ENCODE results near the gene CPM.

The CPM gene

DNA sequence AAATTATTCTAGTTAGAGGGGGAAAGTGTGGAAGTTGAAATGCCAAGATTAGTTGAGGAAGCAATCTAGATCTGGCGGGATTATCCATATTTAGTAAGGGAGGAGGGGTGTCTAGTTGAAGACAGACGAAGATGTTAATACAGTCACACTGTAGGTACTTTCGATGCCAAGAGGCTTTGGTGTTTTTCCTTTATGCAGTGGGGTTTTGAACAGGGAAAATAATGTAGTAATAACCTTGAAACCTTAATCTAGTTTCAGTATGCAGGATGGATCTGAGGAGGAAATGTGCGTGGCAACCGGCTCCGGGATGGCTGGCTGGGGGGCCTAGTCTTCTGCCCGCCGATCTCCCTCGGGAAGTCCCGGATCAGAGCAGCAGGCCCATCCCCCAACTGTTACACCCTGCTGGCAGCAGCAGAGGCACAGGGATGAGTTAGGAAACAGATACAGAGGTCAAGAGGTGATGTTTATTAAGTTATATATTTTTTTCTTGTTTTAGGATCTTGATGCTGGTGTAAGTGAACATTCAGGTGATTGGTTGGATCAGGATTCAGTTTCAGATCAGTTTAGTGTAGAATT, 97.5 kb downstream of the CPM start:
- H3K27ac ChIP-seq (replicated peaks) = no peak overlapping the region
- DNase-seq (ENCODE audit: low read depth in 1 of 2, low spot score in 1 of 2) = no peak
- no peak overlapping the region for H3K4me3 ChIP-seq (replicated peaks; ENCODE audit: insufficient read depth, low read length)
- H3K27me3 ChIP-seq (ENCODE audit: insufficient read depth, poor library complexity, severe bottlenecking) = no peaks in the 10 kb centered on the region
- TF ChIP-seq, protein P1, sequence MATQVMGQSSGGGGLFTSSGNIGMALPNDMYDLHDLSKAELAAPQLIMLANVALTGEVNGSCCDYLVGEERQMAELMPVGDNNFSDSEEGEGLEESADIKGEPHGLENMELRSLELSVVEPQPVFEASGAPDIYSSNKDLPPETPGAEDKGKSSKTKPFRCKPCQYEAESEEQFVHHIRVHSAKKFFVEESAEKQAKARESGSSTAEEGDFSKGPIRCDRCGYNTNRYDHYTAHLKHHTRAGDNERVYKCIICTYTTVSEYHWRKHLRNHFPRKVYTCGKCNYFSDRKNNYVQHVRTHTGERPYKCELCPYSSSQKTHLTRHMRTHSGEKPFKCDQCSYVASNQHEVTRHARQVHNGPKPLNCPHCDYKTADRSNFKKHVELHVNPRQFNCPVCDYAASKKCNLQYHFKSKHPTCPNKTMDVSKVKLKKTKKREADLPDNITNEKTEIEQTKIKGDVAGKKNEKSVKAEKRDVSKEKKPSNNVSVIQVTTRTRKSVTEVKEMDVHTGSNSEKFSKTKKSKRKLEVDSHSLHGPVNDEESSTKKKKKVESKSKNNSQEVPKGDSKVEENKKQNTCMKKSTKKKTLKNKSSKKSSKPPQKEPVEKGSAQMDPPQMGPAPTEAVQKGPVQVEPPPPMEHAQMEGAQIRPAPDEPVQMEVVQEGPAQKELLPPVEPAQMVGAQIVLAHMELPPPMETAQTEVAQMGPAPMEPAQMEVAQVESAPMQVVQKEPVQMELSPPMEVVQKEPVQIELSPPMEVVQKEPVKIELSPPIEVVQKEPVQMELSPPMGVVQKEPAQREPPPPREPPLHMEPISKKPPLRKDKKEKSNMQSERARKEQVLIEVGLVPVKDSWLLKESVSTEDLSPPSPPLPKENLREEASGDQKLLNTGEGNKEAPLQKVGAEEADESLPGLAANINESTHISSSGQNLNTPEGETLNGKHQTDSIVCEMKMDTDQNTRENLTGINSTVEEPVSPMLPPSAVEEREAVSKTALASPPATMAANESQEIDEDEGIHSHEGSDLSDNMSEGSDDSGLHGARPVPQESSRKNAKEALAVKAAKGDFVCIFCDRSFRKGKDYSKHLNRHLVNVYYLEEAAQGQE (IDR thresholded peaks at IDR 0.05; ENCODE audit: insufficient replicate concordance, low read depth) = no peak
- TF ChIP-seq, protein P2, sequence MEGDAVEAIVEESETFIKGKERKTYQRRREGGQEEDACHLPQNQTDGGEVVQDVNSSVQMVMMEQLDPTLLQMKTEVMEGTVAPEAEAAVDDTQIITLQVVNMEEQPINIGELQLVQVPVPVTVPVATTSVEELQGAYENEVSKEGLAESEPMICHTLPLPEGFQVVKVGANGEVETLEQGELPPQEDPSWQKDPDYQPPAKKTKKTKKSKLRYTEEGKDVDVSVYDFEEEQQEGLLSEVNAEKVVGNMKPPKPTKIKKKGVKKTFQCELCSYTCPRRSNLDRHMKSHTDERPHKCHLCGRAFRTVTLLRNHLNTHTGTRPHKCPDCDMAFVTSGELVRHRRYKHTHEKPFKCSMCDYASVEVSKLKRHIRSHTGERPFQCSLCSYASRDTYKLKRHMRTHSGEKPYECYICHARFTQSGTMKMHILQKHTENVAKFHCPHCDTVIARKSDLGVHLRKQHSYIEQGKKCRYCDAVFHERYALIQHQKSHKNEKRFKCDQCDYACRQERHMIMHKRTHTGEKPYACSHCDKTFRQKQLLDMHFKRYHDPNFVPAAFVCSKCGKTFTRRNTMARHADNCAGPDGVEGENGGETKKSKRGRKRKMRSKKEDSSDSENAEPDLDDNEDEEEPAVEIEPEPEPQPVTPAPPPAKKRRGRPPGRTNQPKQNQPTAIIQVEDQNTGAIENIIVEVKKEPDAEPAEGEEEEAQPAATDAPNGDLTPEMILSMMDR (IDR thresholded peaks at IDR 0.05; ENCODE audit: insufficient read depth, low read length) = no peak
- no peak for TF ChIP-seq POLR2AphosphoS5 (IDR thresholded peaks at IDR 0.05; ENCODE audit: low read depth)
- TF ChIP-seq SPI1 (IDR thresholded peaks at IDR 0.05; ENCODE audit: borderline replicate concordance, low read depth) = no peak
- TF ChIP-seq GABPA (IDR thresholded peaks at IDR 0.05; ENCODE audit: low read depth) = no peak

DNA sequence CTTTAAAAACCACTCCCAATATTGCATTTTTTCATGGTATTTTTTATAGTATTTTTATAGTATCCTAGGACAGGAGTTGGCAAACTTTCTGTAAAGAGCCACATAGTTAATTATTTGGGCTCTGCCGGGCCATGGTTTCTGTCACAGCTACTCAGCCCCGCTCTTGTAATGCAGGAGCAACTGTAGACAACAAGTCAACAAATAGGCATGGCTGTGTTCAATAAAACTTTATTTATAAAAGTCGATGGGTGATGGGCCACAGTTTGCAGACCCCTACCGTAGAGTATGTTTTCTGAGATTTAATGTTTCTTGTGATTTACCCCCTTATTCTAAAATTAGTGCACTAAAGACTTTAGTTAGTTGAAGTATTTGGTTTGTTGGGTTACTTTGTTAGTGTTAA, 99.5 kb downstream of the CPM start:
- TF ChIP-seq GABPA (IDR thresholded peaks at IDR 0.05; ENCODE audit: low read depth) (no peak), SPI1 (IDR thresholded peaks at IDR 0.05; ENCODE audit: borderline replicate concordance, low read depth) (no peak), POLR2AphosphoS5 (IDR thresholded peaks at IDR 0.05; ENCODE audit: low read depth) (no peak)
- TF ChIP-seq, protein P2 (IDR thresholded peaks at IDR 0.05; ENCODE audit: insufficient read depth, low read length) = no peak
- TF ChIP-seq, protein P1 (IDR thresholded peaks at IDR 0.05; ENCODE audit: insufficient replicate concordance, low read depth) = no peak
- no peak for DNase-seq (ENCODE audit: low read depth in 1 of 2, low spot score in 1 of 2)
- H3K27ac ChIP-seq (replicated peaks) = no peak overlapping the region
- no peak overlapping the region for H3K4me3 ChIP-seq (replicated peaks; ENCODE audit: insufficient read depth, low read length)
- H3K27me3 ChIP-seq (ENCODE audit: insufficient read depth, poor library complexity, severe bottlenecking) = no peaks in the 10 kb centered on the region

DNA sequence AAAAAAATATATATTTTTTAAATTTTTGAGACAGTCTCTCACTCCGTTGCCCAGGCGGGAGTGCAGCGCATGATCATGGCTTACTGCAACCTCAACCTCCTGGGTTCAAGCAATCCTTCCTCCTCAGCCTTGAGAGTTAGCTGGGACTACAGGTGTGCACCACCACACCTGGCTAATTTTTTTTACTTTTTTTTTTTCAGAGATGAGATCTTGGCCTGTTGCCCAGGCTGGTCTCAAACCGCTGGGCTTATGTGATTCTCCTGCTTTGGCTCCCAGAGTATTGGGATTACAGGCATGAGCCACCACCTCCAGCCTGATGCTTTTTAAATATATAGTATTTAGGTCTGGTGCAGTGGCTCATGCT, 100.5 kb downstream of the CPM start:
- Histone ChIP-seq H3K4me3 (replicated peaks; ENCODE audit: insufficient read depth, low read length) (no peak overlapping the region), H3K27me3 (ENCODE audit: insufficient read depth, poor library complexity, severe bottlenecking) (no peaks in the 10 kb centered on the region), H3K27ac (replicated peaks) (no peak overlapping the region)
- no peak for DNase-seq (ENCODE audit: low read depth in 1 of 2, low spot score in 1 of 2)
- TF ChIP-seq GABPA (IDR thresholded peaks at IDR 0.05; ENCODE audit: low read depth) (no peak), POLR2AphosphoS5 (IDR thresholded peaks at IDR 0.05; ENCODE audit: low read depth) (no peak)
- TF ChIP-seq, protein P2 (IDR thresholded peaks at IDR 0.05; ENCODE audit: insufficient read depth, low read length) = no peak

All from HL-60 (cell line).